Adrenal gland (tissue), 5 donors: ENCODE measurements around the gene TAGLN2.

Experiments used
- CTCF ChIP-seq, 6 experiments: fragments of 450-650 bp in 4 of 6; fragments of 200-600 bp in 2 of 6; sonication (generic) in 1 of 6; IDR thresholded peaks; 1 replicate in 5 of 6; 2 replicates in 1 of 6; pipeline versions ENCODE4 v1.5.1 to v1.8.0; 2016 to 2021; ENCODE audit warnings: antibody characterized with exemption in 6 of 6, mild to moderate bottlenecking in 2 of 6, moderate library complexity in 1 of 6
- POLR2A ChIP-seq, 2 donors: fragments of 450-650 bp; IDR thresholded peaks; one replicate each; pipeline ENCODE4 v1.6.1; 2017; ENCODE audit warnings: antibody characterized with exemption in 2 of 2, mild to moderate bottlenecking in 2 of 2, moderate library complexity in 1 of 2
- donor health status: DM: no; HTN: no; CAD: no.

GRCh38 chr1:159908031-159908940 lies 17.0 kb downstream of the TAGLN2 start:
- TF ChIP-seq POLR2A (IDR thresholded peaks at IDR 0.05) (no peak), CTCF (IDR thresholded peaks at IDR 0.05) (no peak)
